H9 (cell line): ENCODE results near the gene INHBB. TPM values are rescaled to one million over a fixed set of nuclear protein-coding genes. Genes with fewer than 3 reads are reported as not detected.

ENCODE experiments used
- DNase-seq: peaks from one replicate; pipeline ENCODE4 v3.0.0-alpha.2; 2017
- H2AFZ ChIP-seq: one replicate; pipeline ENCODE4 v1.6.1; 2013; ENCODE audit warnings: mild to moderate bottlenecking, low read length, control low read depth, moderate library complexity
- H2AK5ac ChIP-seq: 2 replicates; pipeline ENCODE4 v1.6.1; 2013; ENCODE audit warnings: low read length, control low read depth, mixed read lengths; ENCODE audit not compliant: insufficient read length
- H2BK120ac ChIP-seq: one replicate; pipeline ENCODE4 v1.6.1; 2013; ENCODE audit warnings: low read depth, mild to moderate bottlenecking, low read length, control low read depth, inconsistent platforms; ENCODE audit not compliant: poor library complexity, severe bottlenecking
- H2BK12ac ChIP-seq: 2 replicates; pipeline ENCODE4 v1.6.1; 2013; ENCODE audit warnings: low read length, control low read depth, mixed read lengths, low read depth; ENCODE audit not compliant: insufficient read length
- H2BK15ac ChIP-seq: 2 replicates; pipeline ENCODE4 v1.6.1; 2013; ENCODE audit warnings: low read depth, low read length, control low read depth
- H2BK20ac ChIP-seq: one replicate; pipeline ENCODE4 v1.6.1; 2013; ENCODE audit warnings: low read depth, mild to moderate bottlenecking, low read length, control low read depth, inconsistent platforms; ENCODE audit not compliant: poor library complexity, severe bottlenecking
- H2BK5ac ChIP-seq: 2 replicates; pipeline ENCODE4 v1.6.1; 2013; ENCODE audit warnings: low read length, control low read depth, mixed read lengths; ENCODE audit not compliant: insufficient read length
- H3K14ac ChIP-seq: 2 replicates; pipeline ENCODE4 v1.6.1; 2013; ENCODE audit warnings: low read length, control low read depth; ENCODE audit not compliant: insufficient read depth
- H3K18ac ChIP-seq: 2 replicates; pipeline ENCODE4 v1.6.1; 2013; ENCODE audit warnings: low read depth, mild to moderate bottlenecking, mixed read lengths, low read length, control low read depth; ENCODE audit not compliant: insufficient read length
- H3K23ac ChIP-seq: 2 replicates; pipeline ENCODE4 v1.6.1; 2013; ENCODE audit warnings: low read length, control low read depth, mixed read lengths, low read depth; ENCODE audit not compliant: insufficient read length
- H3K23me2 ChIP-seq: 2 replicates; pipeline ENCODE4 v1.6.1; 2013; ENCODE audit warnings: low read depth, mild to moderate bottlenecking, mixed read lengths, low read length, control low read depth; ENCODE audit not compliant: insufficient read length, poor library complexity, severe bottlenecking
- H3K27ac ChIP-seq: 2 replicates; pipeline ENCODE4 v1.5.1; 2013; ENCODE audit warnings: low read length, control low read depth, mixed read lengths, low read depth; ENCODE audit not compliant: insufficient read length
- H3K27me3 ChIP-seq: 2 replicates; pipeline ENCODE4 v1.6.1; 2013; ENCODE audit warnings: low read length, control low read depth, inconsistent platforms; ENCODE audit not compliant: insufficient read depth
- H3K4ac ChIP-seq: 2 replicates; pipeline ENCODE4 v1.6.1; 2013; ENCODE audit warnings: low read depth, mild to moderate bottlenecking, control low read depth, inconsistent platforms, low read length, moderate library complexity
- H3K4me1 ChIP-seq: 2 replicates; pipeline ENCODE4 v1.6.1; 2013; ENCODE audit warnings: low read length, control low read depth, inconsistent platforms; ENCODE audit not compliant: insufficient read depth
- H3K4me2 ChIP-seq: 2 replicates; pipeline ENCODE4 v1.6.1; 2013; ENCODE audit warnings: low read length, control low read depth, mixed read lengths; ENCODE audit not compliant: insufficient read length, insufficient read depth
- H3K56ac ChIP-seq: 2 replicates; pipeline ENCODE4 v1.6.1; 2013; ENCODE audit warnings: low read depth, mild to moderate bottlenecking, mixed read lengths, low read length, control low read depth; ENCODE audit not compliant: insufficient read length
- H3K79me1 ChIP-seq: 2 replicates; pipeline ENCODE4 v1.6.1; 2013; ENCODE audit warnings: low read depth, mild to moderate bottlenecking, moderate library complexity, low read length, control low read depth, inconsistent platforms; ENCODE audit not compliant: insufficient read depth, poor library complexity, severe bottlenecking
- H3K79me2 ChIP-seq: 2 replicates; pipeline ENCODE4 v1.6.1; 2013; ENCODE audit warnings: low read length, control low read depth, inconsistent platforms; ENCODE audit not compliant: insufficient read depth
- H3K9ac ChIP-seq: 2 replicates; pipeline ENCODE4 v1.6.1; 2013; ENCODE audit warnings: low read length, control low read depth, mixed read lengths; ENCODE audit not compliant: insufficient read length; ENCODE audit errors: extremely low read depth
- H3K9me3 ChIP-seq: one replicate; pipeline ENCODE4 v1.6.1; 2013; ENCODE audit warnings: low read depth, low read length, inconsistent platforms; ENCODE audit not compliant: control insufficient read depth
- H3T11ph ChIP-seq: one replicate; pipeline ENCODE4 v1.6.1; 2013; ENCODE audit warnings: mild to moderate bottlenecking, low read length, control low read depth, inconsistent platforms
- H4K20me1 ChIP-seq: one replicate; pipeline ENCODE4 v1.6.1; 2013; ENCODE audit not compliant: control insufficient read depth, insufficient read length, insufficient read depth
- H4K5ac ChIP-seq: 2 replicates; pipeline ENCODE4 v1.6.1; 2013; ENCODE audit warnings: low read depth, mild to moderate bottlenecking, mixed read lengths, low read length, control low read depth; ENCODE audit not compliant: insufficient read length
- H4K8ac ChIP-seq: replicated peaks from 2 replicates; pipeline ENCODE4 v1.6.1; 2013; ENCODE audit warnings: low read length, control low read depth, mixed read lengths, low read depth; ENCODE audit not compliant: insufficient read length
- H4K91ac ChIP-seq: 2 replicates; pipeline ENCODE4 v1.6.1; 2013; ENCODE audit warnings: low read depth, mild to moderate bottlenecking, moderate library complexity, mixed read lengths, low read length, control low read depth; ENCODE audit not compliant: insufficient read length
- H3K27ac Mint-ChIP-seq, 3 experiments: 2 replicates in 2 of 3; 3 replicates in 1 of 3; pipeline ENCODE4 v1.8.0; 2020 to 2021; ENCODE audit warnings: mixed read lengths in 3 of 3, mild to moderate bottlenecking in 1 of 3, moderate library complexity in 1 of 3
- H3K27me3 Mint-ChIP-seq: 2 replicates; pipeline ENCODE4 v1.8.0; 2021; ENCODE audit warnings: low read depth, mild to moderate bottlenecking, moderate library complexity, mixed read lengths
- H3K36me3 Mint-ChIP-seq, 3 experiments: 2 replicates in 2 of 3; 3 replicates in 1 of 3; pipeline ENCODE4 v1.8.0; 2020 to 2021; ENCODE audit warnings: low read depth in 3 of 3, mixed read lengths in 3 of 3; ENCODE audit not compliant: insufficient read depth in 1 of 3
- H3K4me1 Mint-ChIP-seq, 2 experiments: 2 replicates each; pipeline ENCODE4 v1.8.0; 2020; ENCODE audit warnings: mixed read lengths in 2 of 2
- H3K4me3 Mint-ChIP-seq, 2 experiments: 2 replicates in 1 of 2; 3 replicates in 1 of 2; pipeline ENCODE4 v1.8.0; 2020 to 2021; ENCODE audit warnings: mild to moderate bottlenecking in 2 of 2, mixed read lengths in 2 of 2, moderate library complexity in 1 of 2
- H3K9me3 Mint-ChIP-seq, 2 experiments: 2 replicates in 1 of 2; 3 replicates in 1 of 2; pipeline ENCODE4 v1.8.0; 2020; ENCODE audit warnings: mild to moderate bottlenecking in 2 of 2, mixed read lengths in 2 of 2, moderate library complexity in 1 of 2
- WGBS: extraction: QIAGEN DNeasy Blood & Tissue Kit; methylation state at CpG from one replicate; pipeline ENCODE4 v1.1.7; 2013; ENCODE audit warnings: missing lambda C conversion rate, low lambda C conversion rate, mixed read lengths; ENCODE audit not compliant: insufficient read length; ENCODE audit errors: extremely low coverage; 5-methylcytosine and 5-hydroxymethylcytosine counted together
- total RNA-seq: library from RNA; stranded (reverse); gene quantifications from 2 replicates; pipeline ENCODE4 v1.2.1, GENCODE V29; 2021
- TF ChIP-seq, protein P1 (sequence below): fragments of 200-600 bp; sonication (generic); conservative IDR thresholded peaks from 3 replicates; pipeline ENCODE4 v1.8.0; 2021; ENCODE audit warnings: antibody characterized with exemption, mild to moderate bottlenecking

Gene INHBB
- total RNA-seq, 1 experiment from 2014 or later, result 0.13 TPM

GRCh38 chr2:120365236-120365793, 19.4 kb downstream of the INHBB start:
- H2BK5ac ChIP-seq, result no peak overlapping the region
- H3K56ac ChIP-seq, result no peak overlapping the region
- Mint-ChIP-seq H3K27ac (no peak overlapping the region), H3K9me3 (no peaks in the 10 kb centered on the region; a peak in 2 of 5 replicates), H3K27me3 (peaks cover 87% of the 10 kb centered on the region), H3K36me3 (no peaks in the 10 kb centered on the region; a peak in 2 of 7 replicates), H3K4me3 (no peak overlapping the region), H3K4me1 (peaks cover 17 to 26% of the 10 kb centered on the region in 2 experiments)
- no peak overlapping the region for H2AFZ ChIP-seq
- no CpG with 5 or more reads among the region's 13 CpGs for WGBS
- H3K4me2 ChIP-seq, result no peak overlapping the region
- no peak for DNase-seq
- no peaks in the 10 kb centered on the region for H3K79me2 ChIP-seq
- no peak overlapping the region for H3K4ac ChIP-seq
- no peak overlapping the region for H2BK12ac ChIP-seq
- no peak overlapping the region for H4K91ac ChIP-seq
- no peak overlapping the region for H3K27ac ChIP-seq
- no peaks in the 10 kb centered on the region for H3K9me3 ChIP-seq
- H2AK5ac ChIP-seq, result no peak overlapping the region
- H3K23ac ChIP-seq, result no peak overlapping the region
- H3K27me3 ChIP-seq, result no peaks in the 10 kb centered on the region
- H2BK20ac ChIP-seq, result no peak overlapping the region
- no peaks in the 10 kb centered on the region for H3K23me2 ChIP-seq
- no peak overlapping the region for H3K18ac ChIP-seq
- H3K79me1 ChIP-seq, result no peaks in the 10 kb centered on the region
- no peaks in the 10 kb centered on the region for H4K20me1 ChIP-seq
- no peaks in the 10 kb centered on the region for H3K4me1 ChIP-seq
- H4K8ac ChIP-seq, result no peak overlapping the region
- H3T11ph ChIP-seq, result no peak overlapping the region
- H3K14ac ChIP-seq, result no peak overlapping the region
- no peak overlapping the region for H4K5ac ChIP-seq
- no peak overlapping the region for H3K9ac ChIP-seq
- no peak overlapping the region for H2BK15ac ChIP-seq
- no peak overlapping the region for H2BK120ac ChIP-seq
- TF ChIP-seq, protein P1, sequence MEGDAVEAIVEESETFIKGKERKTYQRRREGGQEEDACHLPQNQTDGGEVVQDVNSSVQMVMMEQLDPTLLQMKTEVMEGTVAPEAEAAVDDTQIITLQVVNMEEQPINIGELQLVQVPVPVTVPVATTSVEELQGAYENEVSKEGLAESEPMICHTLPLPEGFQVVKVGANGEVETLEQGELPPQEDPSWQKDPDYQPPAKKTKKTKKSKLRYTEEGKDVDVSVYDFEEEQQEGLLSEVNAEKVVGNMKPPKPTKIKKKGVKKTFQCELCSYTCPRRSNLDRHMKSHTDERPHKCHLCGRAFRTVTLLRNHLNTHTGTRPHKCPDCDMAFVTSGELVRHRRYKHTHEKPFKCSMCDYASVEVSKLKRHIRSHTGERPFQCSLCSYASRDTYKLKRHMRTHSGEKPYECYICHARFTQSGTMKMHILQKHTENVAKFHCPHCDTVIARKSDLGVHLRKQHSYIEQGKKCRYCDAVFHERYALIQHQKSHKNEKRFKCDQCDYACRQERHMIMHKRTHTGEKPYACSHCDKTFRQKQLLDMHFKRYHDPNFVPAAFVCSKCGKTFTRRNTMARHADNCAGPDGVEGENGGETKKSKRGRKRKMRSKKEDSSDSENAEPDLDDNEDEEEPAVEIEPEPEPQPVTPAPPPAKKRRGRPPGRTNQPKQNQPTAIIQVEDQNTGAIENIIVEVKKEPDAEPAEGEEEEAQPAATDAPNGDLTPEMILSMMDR, result no peak
